Inflammatory macrophage treated with lipopolysaccharide for 4 hours (primary cell): ENCODE measurements around the gene TGFBI.

Experiments
- DNase-seq: peaks from one replicate; pipeline ENCODE4 v3.0.0-alpha.2; 2020

TGFBI gene

DNA sequence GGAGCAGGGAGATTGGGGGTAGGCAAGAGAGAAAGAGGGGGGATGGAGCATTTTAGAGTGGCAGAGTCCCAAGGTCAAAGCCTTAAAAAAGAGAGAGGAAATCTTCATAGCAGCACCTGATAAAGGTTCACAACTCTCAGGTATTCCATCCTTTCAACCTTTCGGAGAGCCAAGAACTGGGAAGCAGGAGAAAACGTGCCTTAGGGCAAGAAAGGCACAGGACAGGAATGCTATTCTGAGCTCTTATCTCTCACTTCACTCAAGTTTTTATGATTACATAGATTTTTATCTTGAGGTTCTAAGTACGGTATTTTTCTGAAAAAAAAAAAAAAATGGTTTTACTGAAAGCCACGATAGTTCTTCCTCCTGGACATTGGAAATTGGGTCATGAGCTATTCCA, 69.4 kb downstream of the TGFBI start:
- DNase-seq = no peak

DNA sequence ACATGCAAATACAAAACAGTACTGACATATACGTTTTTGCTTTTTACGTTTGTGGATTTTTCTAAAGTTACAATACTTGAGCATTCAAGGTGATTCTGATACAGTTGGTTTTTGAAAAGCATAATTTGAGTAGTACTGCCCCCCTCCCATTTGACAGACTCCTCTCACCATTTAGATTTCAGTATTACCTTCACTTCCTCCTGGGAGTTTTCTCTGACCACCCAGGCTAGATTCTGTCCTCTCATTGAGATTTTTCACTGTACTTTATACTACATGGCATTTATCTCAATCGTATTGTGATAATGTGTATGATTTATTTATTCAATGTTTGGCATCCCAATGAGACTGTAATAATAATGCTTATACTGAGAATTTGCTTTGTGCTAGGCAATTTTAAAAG, 71.1 kb downstream of the TGFBI start:
- DNase-seq = no peak

DNA sequence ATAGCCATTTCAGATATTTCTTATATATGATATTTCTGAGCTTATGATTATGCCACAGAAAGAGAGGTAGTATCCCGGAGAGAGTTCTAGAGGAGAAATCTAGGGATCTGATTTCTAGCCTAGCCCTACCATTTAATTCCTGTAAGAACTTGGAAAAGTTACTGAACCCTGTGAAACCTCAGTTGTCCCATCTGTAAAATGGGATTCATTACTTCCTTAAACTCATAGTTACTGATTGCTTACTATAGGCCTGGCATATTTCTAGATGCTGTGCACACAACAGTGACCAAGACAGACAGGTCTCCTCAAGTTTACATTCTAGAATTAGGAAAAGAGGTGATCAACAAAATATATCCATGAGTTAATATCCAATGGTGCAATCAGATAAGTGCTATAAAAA, 73.1 kb downstream of the TGFBI start:
- no peak for DNase-seq

DNA sequence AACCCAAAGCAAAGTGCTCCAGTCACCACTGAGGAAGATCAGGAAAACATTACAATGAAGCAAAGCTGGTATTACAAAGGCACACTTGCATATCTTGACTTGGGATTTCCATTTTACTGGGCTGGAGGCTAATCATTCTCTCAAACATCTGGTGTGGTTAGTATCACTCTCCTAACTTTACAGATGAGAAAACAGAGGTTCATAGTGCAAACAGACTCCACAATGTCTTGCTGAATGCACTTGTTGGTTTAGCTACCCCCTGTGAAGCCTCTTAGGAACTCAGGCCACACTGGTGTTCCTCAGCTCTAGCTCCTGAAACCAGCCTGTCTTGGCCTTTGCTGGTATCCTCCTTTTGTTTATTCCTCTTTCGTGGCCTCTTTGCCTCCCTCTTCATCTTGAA, 74.3 kb downstream of the TGFBI start:
- DNase-seq = no peak

DNA sequence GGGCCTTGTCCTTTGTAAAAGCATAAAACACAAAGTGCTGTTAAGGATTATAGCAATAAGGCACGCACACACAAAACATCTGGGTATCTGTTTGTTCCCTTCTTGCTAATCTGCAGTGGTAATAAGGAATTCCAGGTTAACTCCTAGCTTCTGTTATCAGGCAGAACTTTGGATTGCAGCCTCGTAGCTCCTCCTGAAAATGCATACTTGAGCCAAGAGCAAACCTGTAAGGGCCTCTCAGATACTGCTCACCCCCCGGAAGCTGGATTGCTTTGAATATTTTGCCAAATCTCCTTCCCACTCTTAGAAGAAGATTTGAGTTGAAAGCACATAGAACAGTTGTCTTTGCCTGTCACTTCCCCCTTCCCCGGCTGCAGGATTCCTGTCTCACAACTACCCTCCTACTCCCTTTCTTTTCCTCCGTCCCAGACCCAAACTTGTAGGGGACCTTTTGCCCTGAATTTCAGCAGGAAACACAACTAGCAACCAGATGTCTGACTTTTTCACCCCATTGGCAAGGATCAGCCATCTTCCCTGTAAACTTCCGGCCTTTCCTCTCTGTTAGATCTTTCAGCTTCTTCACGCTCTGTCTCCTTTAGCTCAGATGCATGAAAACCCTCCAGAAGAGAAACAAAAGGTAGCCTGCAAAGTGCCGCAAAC, 75.6 kb downstream of the TGFBI start:
- no peak for DNase-seq

DNA sequence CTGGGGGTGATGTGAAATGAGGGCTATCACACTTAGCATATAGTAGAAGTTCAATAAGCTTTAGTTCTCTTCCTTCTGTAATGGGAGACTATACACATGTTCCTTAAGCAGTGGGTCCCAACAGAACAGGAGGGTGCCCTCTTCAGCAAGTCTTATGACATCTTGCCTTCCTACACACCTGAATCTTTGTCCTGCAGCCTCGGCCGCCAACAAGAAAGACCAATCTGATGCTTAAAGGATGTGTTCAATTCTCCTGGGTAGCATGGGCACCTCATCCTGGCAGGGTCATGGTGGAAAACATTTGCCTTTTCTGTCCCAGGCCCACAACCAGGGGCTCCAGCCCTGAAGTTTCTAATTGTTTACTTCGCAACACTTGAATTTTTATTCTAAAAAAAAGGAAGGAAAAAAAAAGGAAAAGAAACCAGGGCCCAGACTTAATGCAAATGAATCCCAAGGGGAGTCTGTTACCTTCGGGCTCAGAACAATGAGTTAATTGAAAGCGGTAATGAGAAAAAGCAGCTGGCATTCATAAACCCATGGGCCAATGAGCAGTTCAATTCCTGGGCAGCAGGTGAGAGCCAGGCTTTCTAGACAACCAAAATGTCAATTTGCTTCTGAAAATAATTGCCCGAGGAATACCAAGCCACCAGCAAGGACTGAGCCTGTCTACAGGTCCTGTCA, 77.7 kb downstream of the TGFBI start:
- DNase-seq = no peak

DNA sequence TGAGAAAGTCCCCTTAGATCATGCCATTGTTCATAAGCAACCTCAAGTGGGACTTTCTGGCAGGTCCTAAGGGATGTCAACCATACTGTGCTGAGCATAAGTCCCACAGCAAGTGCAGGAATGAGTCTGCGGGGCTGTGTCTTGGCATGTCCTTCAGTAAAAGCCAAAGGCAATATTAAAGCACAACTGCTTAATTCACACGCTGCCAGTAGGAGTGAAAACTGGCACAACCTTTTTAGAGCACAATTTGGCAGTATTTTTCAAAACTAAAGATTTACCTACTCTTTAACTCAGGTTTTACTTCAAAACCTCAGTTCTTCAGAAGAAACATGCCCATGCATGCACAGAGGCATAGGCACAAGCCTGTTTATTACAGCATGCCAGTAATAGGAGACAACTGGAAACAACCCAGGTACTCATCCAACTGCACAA, 79.4 kb downstream of the TGFBI start:
- DNase-seq = no peak

DNA sequence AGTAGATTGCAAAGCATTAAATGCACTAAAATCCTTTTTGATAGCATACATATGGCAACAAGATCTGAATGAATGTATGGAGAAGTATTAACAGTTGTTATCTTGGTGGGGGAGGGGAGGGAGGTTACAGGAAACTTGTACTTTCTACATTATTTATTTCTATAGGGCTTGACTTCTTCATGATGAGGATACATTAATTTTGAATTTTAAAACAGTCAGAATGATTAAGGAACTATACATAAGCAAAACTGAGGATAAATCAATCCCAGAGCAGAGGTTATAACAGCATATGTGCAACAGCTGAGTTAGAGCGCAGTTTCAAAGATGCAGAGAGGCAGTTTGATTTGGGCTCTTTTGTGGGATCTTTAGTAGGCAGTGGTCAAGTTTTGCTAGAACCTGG, 80.0 kb downstream of the TGFBI start:
- DNase-seq = no peak

DNA sequence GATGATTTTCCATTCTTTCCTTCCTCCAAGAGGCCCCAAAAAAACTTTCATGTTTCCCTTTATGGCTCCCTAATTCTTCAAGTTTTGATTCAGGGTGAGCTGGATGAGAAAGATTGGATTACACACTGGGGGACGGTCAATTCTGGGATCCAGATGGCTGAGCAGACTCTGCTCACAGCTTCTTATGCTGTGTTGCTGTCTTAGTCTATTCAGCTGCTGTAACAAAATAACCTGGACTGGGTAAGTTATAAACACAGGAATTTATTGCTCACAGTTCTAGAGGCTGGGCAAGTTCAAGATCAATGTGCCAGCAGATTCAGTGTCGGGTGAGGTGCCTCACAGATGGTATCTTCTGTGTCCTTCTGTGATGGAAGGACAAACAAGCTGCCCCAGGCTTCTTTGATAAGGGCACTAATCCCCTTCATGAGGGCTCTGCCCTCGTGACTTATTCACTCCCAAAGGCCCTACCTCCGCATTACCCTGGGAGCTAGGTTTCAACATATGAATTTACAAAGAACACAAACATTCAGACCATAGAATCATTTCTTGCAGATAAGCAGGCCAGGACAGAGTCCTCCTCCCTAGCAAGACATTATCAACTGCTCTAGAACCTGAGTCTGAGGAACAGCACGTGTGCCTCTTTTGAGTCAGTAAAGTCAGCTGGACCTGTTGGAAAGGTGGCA, 80.8 kb downstream of the TGFBI start:
- DNase-seq = no peak
